Suppressor macrophage (primary cell): ENCODE data around the gene FLT4.

Experiments used
- DNase-seq, 4 experiments: peaks; one replicate each; pipeline ENCODE4 v3.0.0-alpha.2; 2020 to 2022

The FLT4 gene

GRCh38 chr5:180604271-180604670 is 45.1 kb downstream of the FLT4 start:
- no peak for DNase-seq

GRCh38 chr5:180603076-180603594 is 46.3 kb downstream of the FLT4 start:
- no peak for DNase-seq

- DNase-seq: no peak
Measured at GRCh38 chr5:180602481-180603075, 46.8 kb downstream of the FLT4 start.

GRCh38 chr5:180601591-180602480 is 47.6 kb downstream of the FLT4 start:
- no peak for DNase-seq

- no peak for DNase-seq
Measured at GRCh38 chr5:180600554-180601041, 48.8 kb downstream of the FLT4 start.

- DNase-seq: no peak
Measured at GRCh38 chr5:180599981-180600553, 49.3 kb downstream of the FLT4 start.

- no peak for DNase-seq
Measured at GRCh38 chr5:180599590-180599914, 49.8 kb downstream of the FLT4 start.

- no peak for DNase-seq
Measured at GRCh38 chr5:180598797-180599589, 50.4 kb downstream of the FLT4 start.

- no peak for DNase-seq
Measured at GRCh38 chr5:180598316-180598701, 51.1 kb downstream of the FLT4 start.

GRCh38 chr5:180596668-180597231 is 52.6 kb downstream of the FLT4 start:
- no peak for DNase-seq

GRCh38 chr5:180596115-180596667 is 53.2 kb downstream of the FLT4 start:
- no peak for DNase-seq

- DNase-seq: no peak
Measured at GRCh38 chr5:180595381-180596114, 53.9 kb downstream of the FLT4 start.

- DNase-seq: no peak
Measured at GRCh38 chr5:180595046-180595379, 54.4 kb downstream of the FLT4 start.

GRCh38 chr5:180594311-180595045 is 54.9 kb downstream of the FLT4 start:
- no peak for DNase-seq

GRCh38 chr5:180593446-180594206 is 55.8 kb downstream of the FLT4 start:
- no peak for DNase-seq

GRCh38 chr5:180592176-180592575 is 57.2 kb downstream of the FLT4 start:
- DNase-seq: no peak

- DNase-seq: peak; percentile 53 to 76 (median 66)
Measured at GRCh38 chr5:180591311-180591887, 58.0 kb downstream of the FLT4 start, which contains the start of gene SCGB3A1. SCGB3A1 (minus strand) TSS chr5:180591499; CDS start chr5:180591462, 37 bp downstream.

- DNase-seq: no peak
Measured at GRCh38 chr5:180590543-180591310, 58.7 kb downstream of the FLT4 start.
